Left ventricle myocardium inferior (tissue), 1 donor: Measurements from ENCODE around the gene R3HCC1L. TPM values are rescaled to one million over a fixed set of nuclear protein-coding genes. Genes with fewer than 3 reads are reported as not detected.

Experiments used
- DNase-seq: peaks from one replicate; pipeline ENCODE4 v3.0.0-alpha.2; 2020
- H3K27ac ChIP-seq: fragments of 200-600 bp; replicated peaks from 2 replicates; pipeline ENCODE4 v1.8.0; 2021
- H3K27me3 ChIP-seq: fragments of 200-600 bp; 2 replicates; pipeline ENCODE4 v1.8.0; 2021; ENCODE audit warnings: low read depth
- H3K36me3 ChIP-seq: fragments of 200-600 bp; 2 replicates; pipeline ENCODE4 v1.8.0; 2021
- H3K4me1 ChIP-seq: fragments of 200-600 bp; 2 replicates; pipeline ENCODE4 v1.8.0; 2021
- H3K4me3 ChIP-seq: fragments of 200-600 bp; 2 replicates; pipeline ENCODE4 v1.8.0; 2021; ENCODE audit warnings: mild to moderate bottlenecking, moderate library complexity
- H3K9me3 ChIP-seq: fragments of 200-600 bp; replicated peaks from 2 replicates; pipeline ENCODE4 v1.8.0; 2021
- CTCF ChIP-seq: fragments of 200-600 bp; IDR thresholded peaks from 2 replicates; pipeline ENCODE4 v1.8.0; 2021; ENCODE audit warnings: antibody characterized with exemption, mild to moderate bottlenecking, borderline replicate concordance
- intact Hi-C: fragments of 100-400 bp; cut with micrococcal nuclease; formaldehyde crosslinking; loops from one replicate; pipeline ENCODE4 v1.11.0; 2022
- total RNA-seq: library from RNA; stranded (reverse); fragmentation: NEBNext Ultra II Directional; extraction: Animal tissue kit (Norgen Biotek cat#: 25700); gene quantifications from one replicate; pipeline ENCODE4 v1.2.1, GENCODE V29; 2021
- donor health status: DM: no; HTN: yes; CAD: no; lungs with severe emphysema.

Gene R3HCC1L
- total RNA-seq, 1 donor from 2014 or later, result 5.9 TPM

- Histone ChIP-seq H3K27me3 (no peaks in the 10 kb centered on the region), H3K36me3 (no peaks in the 10 kb centered on the region), H3K4me1 (peaks cover 37% of the 10 kb centered on the region), H3K27ac (peak within 1 kb of the TSS; percentile 84), H3K4me3 (peak within 1 kb of the TSS; percentile 63), H3K9me3 (no peaks in the 10 kb centered on the region)
- DNase-seq, result no peak
- no peak for TF ChIP-seq CTCF
- intact Hi-C loops, result loop anchor here (5.0 kb wide), 1 partner anchor 44 kb away; no protein-coding TSS in a partner anchor
Measured at GRCh38 chr10:98267894-98268693, 133.6 kb downstream of the R3HCC1L start, which contains the start of gene LOXL4. LOXL4 (minus strand) TSS chr10:98268194; CDS start chr10:98263019, 5,175 bp downstream.

- peak overlapping the region; percentile 84 for H3K27ac ChIP-seq
Measured at GRCh38 chr10:98268694-98269431, 134.4 kb downstream of the R3HCC1L start.

GRCh38 chr10:98269435-98269912 lies 135.0 kb downstream of the R3HCC1L start:
- Histone ChIP-seq H3K9me3 (no peaks in the 10 kb centered on the region), H3K4me3 (peak overlapping the region; percentile 16)
- intact Hi-C loops, result loop anchor here (5.0 kb wide), 1 partner anchor 43 kb away; no protein-coding TSS in a partner anchor

More at GRCh38 chr10:98268694-98269431, 134.4 kb downstream of the R3HCC1L start:
- peak overlapping the region; percentile 63 for H3K4me3 ChIP-seq
- H3K36me3 ChIP-seq, result no peaks in the 10 kb centered on the region
- no peaks in the 10 kb centered on the region for H3K9me3 ChIP-seq
- no peaks in the 10 kb centered on the region for H3K27me3 ChIP-seq
- TF ChIP-seq CTCF, result no peak
- no peak for DNase-seq
- intact Hi-C loops, result loop anchor here (5.0 kb wide), 1 partner anchor 43 kb away; no protein-coding TSS in a partner anchor
- H3K4me1 ChIP-seq, result peaks cover 37% of the 10 kb centered on the region

GRCh38 chr10:98270073-98270740 lies 135.8 kb downstream of the R3HCC1L start:
- intact Hi-C loops, result no loop called here

More at GRCh38 chr10:98269435-98269912, 135.0 kb downstream of the R3HCC1L start:
- Histone ChIP-seq H3K27ac (peak overlapping the region; percentile 84), H3K27me3 (no peaks in the 10 kb centered on the region), H3K4me1 (peaks cover 37% of the 10 kb centered on the region), H3K36me3 (no peaks in the 10 kb centered on the region)
- DNase-seq, result peak; percentile 85
- no peak for TF ChIP-seq CTCF

More at GRCh38 chr10:98270073-98270740, 135.8 kb downstream of the R3HCC1L start:
- H3K27me3 ChIP-seq, result no peaks in the 10 kb centered on the region
- TF ChIP-seq CTCF, result no peak
- H3K4me1 ChIP-seq, result peaks cover 37% of the 10 kb centered on the region
- H3K36me3 ChIP-seq, result no peaks in the 10 kb centered on the region
- no peaks in the 10 kb centered on the region for H3K9me3 ChIP-seq
- H3K4me3 ChIP-seq, result peak overlapping the region; percentile 16
- peak overlapping the region; percentile 84 for H3K27ac ChIP-seq
- DNase-seq, result no peak
